Endothelial cell (in vitro differentiated cells): ENCODE measurements around the gene OR2M7. TPM values are rescaled to one million over a fixed set of nuclear protein-coding genes. Genes with fewer than 3 reads are reported as not detected.

Experiments
- DNase-seq: peaks from one replicate; pipeline ENCODE4 v3.0.0; 2021; ENCODE audit warnings: low spot score
- H3K27ac Mint-ChIP-seq: one replicate; pipeline ENCODE4 v1.8.0; 2021; ENCODE audit warnings: mixed read lengths, inconsistent platforms; ENCODE audit not compliant: unreplicated experiment
- H3K27me3 Mint-ChIP-seq: one replicate; pipeline ENCODE4 v1.8.0; 2021; ENCODE audit warnings: mild to moderate bottlenecking, moderate library complexity, mixed read lengths, inconsistent platforms; ENCODE audit not compliant: unreplicated experiment
- H3K36me3 Mint-ChIP-seq: one replicate; pipeline ENCODE4 v1.8.0; 2021; ENCODE audit warnings: mild to moderate bottlenecking, low read depth, mixed read lengths, inconsistent platforms; ENCODE audit not compliant: unreplicated experiment
- H3K4me1 Mint-ChIP-seq: one replicate; pipeline ENCODE4 v1.8.0; 2021; ENCODE audit warnings: mild to moderate bottlenecking, mixed read lengths, inconsistent platforms; ENCODE audit not compliant: unreplicated experiment
- H3K4me3 Mint-ChIP-seq: one replicate; pipeline ENCODE4 v1.8.0; 2021; ENCODE audit warnings: mild to moderate bottlenecking, mixed read lengths, inconsistent platforms; ENCODE audit not compliant: unreplicated experiment
- H3K9me3 Mint-ChIP-seq: one replicate; pipeline ENCODE4 v1.8.0; 2021; ENCODE audit warnings: mixed read lengths, inconsistent platforms; ENCODE audit not compliant: unreplicated experiment
- CTCF ChIP-seq: fragments of 200-600 bp; sonication (generic); IDR thresholded peaks from one replicate; pipeline ENCODE4 v1.5.0; 2021; ENCODE audit warnings: antibody characterized with exemption; ENCODE audit not compliant: unreplicated experiment
- long read RNA-seq: library from polyadenylated mRNA; unstranded; transcript quantifications from one replicate; pipeline ENCODE4 v2.0.0, GENCODE V29; 2020; ENCODE audit not compliant: unreplicated experiment
- total RNA-seq: library from RNA; stranded (reverse); fragmentation: NEBNext Ultra II Directional; extraction: Animal tissue kit (Norgen Biotek cat#: 25700); gene quantifications from one replicate; pipeline ENCODE4 v1.2.1, GENCODE V29; 2021; ENCODE audit not compliant: unreplicated experiment

OR2M7 gene
- not detected for total RNA-seq
- long read RNA-seq = 0 reads

DNA sequence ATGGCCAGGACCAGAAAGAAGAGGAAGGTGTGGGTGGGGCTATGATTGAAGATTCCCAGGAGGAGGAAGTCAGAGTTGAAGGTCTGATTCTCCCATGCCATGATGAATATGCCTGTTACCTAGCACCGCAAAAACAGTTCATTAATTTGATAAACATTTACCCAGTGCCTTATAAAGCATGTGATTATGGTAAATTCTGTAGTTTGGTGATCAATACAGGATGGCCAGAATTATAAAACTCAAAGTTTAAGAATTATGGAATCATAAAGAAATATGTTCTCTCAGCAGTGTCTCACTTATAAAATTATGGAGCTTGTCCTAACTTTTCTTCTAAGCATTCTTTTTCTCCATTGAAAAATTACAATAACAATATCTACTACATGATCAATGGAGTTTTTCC lies at the start of gene OR2M7:
TSS of gene OR2M7 (minus strand) at position 101 of the 400 bp plus-strand sequence. CDS start at position 101, 0 bp downstream.
- Mint-ChIP-seq H3K36me3 (peaks cover 4% of the 10 kb centered on the region), H3K4me3 (no peak within 1 kb of the TSS), H3K9me3 (peaks cover 18% of the 10 kb centered on the region), H3K27me3 (peaks cover 1% of the 10 kb centered on the region), H3K4me1 (no peaks in the 10 kb centered on the region), H3K27ac (no peak within 1 kb of the TSS)
- TF ChIP-seq CTCF = no peak
- no peak for DNase-seq

DNA sequence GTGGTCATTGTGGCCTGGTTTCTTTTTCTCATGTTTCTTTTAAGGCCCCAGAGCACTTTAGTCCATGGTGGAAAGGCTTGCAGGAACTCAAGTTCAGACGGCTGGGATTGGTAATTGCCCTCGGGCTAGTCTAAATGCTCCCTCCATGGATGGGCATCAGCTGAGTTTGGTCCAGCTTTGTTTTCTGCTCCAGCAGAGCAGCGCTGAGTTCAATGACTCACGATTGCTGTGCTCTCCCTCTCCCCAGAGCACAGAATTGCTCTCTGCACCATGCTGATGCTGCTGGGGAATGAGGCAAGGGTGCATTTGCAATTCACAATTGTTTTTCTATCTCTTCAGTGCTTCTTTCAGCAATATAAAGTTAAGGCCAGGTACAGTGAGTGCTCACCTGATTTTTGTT lies 49.4 kb upstream of the OR2M7 start:
- H3K36me3 Mint-ChIP-seq = peaks cover 6% of the 10 kb centered on the region
- H3K4me1 Mint-ChIP-seq = no peaks in the 10 kb centered on the region
- no peak overlapping the region for H3K27ac Mint-ChIP-seq
- no peak for DNase-seq
- peaks cover 3% of the 10 kb centered on the region for H3K27me3 Mint-ChIP-seq
- no peak for TF ChIP-seq CTCF
- H3K4me3 Mint-ChIP-seq = peak overlapping the region; percentile 32
- H3K9me3 Mint-ChIP-seq = peaks cover 32% of the 10 kb centered on the region

- H3K27me3 Mint-ChIP-seq = peaks cover 3% of the 10 kb centered on the region
- peaks cover 29% of the 10 kb centered on the region for H3K9me3 Mint-ChIP-seq
- no peak for TF ChIP-seq CTCF
- no peak overlapping the region for H3K27ac Mint-ChIP-seq
- H3K4me1 Mint-ChIP-seq = no peaks in the 10 kb centered on the region
- no peak for DNase-seq
- peaks cover 6% of the 10 kb centered on the region for H3K36me3 Mint-ChIP-seq
- H3K4me3 Mint-ChIP-seq = no peak overlapping the region
Measured at GRCh38 chr1:248372394-248372793, 48.0 kb upstream of the OR2M7 start.

GRCh38 chr1:248366609-248367008 lies 42.2 kb upstream of the OR2M7 start:
- H3K4me1 Mint-ChIP-seq = no peaks in the 10 kb centered on the region
- no peak for DNase-seq
- TF ChIP-seq CTCF = no peak
- no peaks in the 10 kb centered on the region for H3K27me3 Mint-ChIP-seq
- H3K27ac Mint-ChIP-seq = no peak overlapping the region
- H3K9me3 Mint-ChIP-seq = peaks cover 36% of the 10 kb centered on the region
- peaks cover 10% of the 10 kb centered on the region for H3K36me3 Mint-ChIP-seq
- H3K4me3 Mint-ChIP-seq = no peak overlapping the region

DNA sequence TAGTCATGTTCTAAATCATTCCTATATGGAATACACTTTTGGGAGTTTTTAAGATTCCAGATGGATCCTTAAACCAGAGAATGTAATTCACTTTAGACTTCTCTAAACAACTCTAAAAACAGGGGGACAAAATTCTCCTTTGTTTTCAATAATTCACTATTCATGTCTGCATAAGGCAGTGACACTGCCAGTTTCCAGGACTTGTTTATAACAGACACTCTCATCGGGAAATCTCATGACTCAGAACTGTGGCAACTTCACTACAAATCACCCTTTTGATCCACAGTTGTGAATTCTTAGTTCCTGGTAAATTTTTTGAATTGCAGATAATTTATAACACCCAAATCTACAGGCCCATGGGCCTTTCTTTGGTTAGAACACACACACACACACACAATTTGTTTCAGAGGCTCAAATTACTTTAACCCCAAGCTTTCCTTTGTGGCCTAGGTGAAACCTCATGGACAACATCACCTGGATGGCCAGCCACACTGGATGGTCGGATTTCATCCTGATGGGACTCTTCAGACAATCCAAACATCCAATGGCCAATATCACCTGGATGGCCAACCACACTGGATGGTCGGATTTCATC lies 36.9 kb upstream of the OR2M7 start, which contains the start of gene OR2T4:
TSS of gene OR2T4 (plus strand) at position 545 of the 595 bp plus-strand sequence. CDS start at position 545, 0 bp downstream.
- H3K4me3 Mint-ChIP-seq = no peak within 1 kb of the TSS
- no peak within 1 kb of the TSS for H3K27ac Mint-ChIP-seq
- no peak for TF ChIP-seq CTCF
- H3K36me3 Mint-ChIP-seq = peaks cover 10% of the 10 kb centered on the region
- H3K4me1 Mint-ChIP-seq = no peaks in the 10 kb centered on the region
- no peaks in the 10 kb centered on the region for H3K27me3 Mint-ChIP-seq
- no peak for DNase-seq
- peaks cover 42% of the 10 kb centered on the region for H3K9me3 Mint-ChIP-seq
